ENCODE measurements around the gene UBE2D1.

UBE2D1 gene

DNA sequence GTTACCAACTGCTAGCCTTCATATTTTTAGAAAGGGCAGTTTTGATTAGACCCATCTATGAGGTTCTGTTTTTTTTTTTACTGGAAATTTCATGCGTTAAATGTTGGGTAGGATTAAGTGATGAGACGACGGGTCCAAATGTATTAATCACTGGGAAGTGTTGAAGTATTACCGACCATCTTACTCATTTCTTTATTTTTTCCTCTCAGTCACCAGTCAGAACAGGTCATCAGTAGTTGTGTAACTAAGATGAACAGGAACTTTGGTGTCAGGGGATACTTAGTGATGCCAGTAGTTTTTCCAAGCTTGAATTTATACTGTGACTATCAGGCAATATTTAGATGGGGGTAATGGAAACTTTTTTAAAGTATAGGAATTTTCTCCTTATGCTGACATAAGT lies 64.6 kb downstream of the UBE2D1 start:
- no peak for TF ChIP-seq CREB5 (CRISPR knock-in tag; IDR thresholded peaks at IDR 0.05; ENCODE audit: low read depth)
- TF ChIP-seq ISL1 (CRISPR knock-in tag; IDR thresholded peaks at IDR 0.05) = no peak
- no peak for TF ChIP-seq RARB (CRISPR knock-in tag; IDR thresholded peaks at IDR 0.05)
- no peak for TF ChIP-seq ZFP3 (CRISPR knock-in tag; IDR thresholded peaks at IDR 0.05)
- TF ChIP-seq TCF4 (CRISPR knock-in tag; IDR thresholded peaks at IDR 0.05; ENCODE audit: borderline replicate concordance) = no peak
- no peak for TF ChIP-seq ZC3H10 (CRISPR knock-in tag; IDR thresholded peaks at IDR 0.05)
- no peak for ATAC-seq

GRCh38 chr10:58400609-58401008 lies 65.8 kb downstream of the UBE2D1 start:
- TF ChIP-seq ZNF565 (CRISPR knock-in tag; conservative IDR thresholded peaks at IDR 0.05; ENCODE audit: low read depth) (no peak), SNAI2 (CRISPR knock-in tag; IDR thresholded peaks at IDR 0.05) (no peak), PATZ1 (CRISPR knock-in tag; IDR thresholded peaks at IDR 0.05; ENCODE audit: borderline replicate concordance) (no peak), GLIS3 (CRISPR knock-in tag; IDR thresholded peaks at IDR 0.05) (no peak), TCF4 (CRISPR knock-in tag; IDR thresholded peaks at IDR 0.05; ENCODE audit: borderline replicate concordance) (no peak), OSR1 (CRISPR knock-in tag; IDR thresholded peaks at IDR 0.05) (no peak), PPARA (CRISPR knock-in tag; IDR thresholded peaks at IDR 0.05; ENCODE audit: borderline replicate concordance) (no peak)
- ATAC-seq = no peak

GRCh38 chr10:58404001-58404400 lies 69.2 kb downstream of the UBE2D1 start:
- TF ChIP-seq ZNF8 (CRISPR knock-in tag; IDR thresholded peaks at IDR 0.05) (no peak), ZC3H10 (CRISPR knock-in tag; IDR thresholded peaks at IDR 0.05) (no peak), ZNF565 (CRISPR knock-in tag; conservative IDR thresholded peaks at IDR 0.05; ENCODE audit: low read depth) (no peak), POU6F1 (CRISPR knock-in tag; IDR thresholded peaks at IDR 0.05; ENCODE audit: borderline replicate concordance, low read depth) (no peak), ISL1 (CRISPR knock-in tag; IDR thresholded peaks at IDR 0.05) (no peak), RARB (CRISPR knock-in tag; IDR thresholded peaks at IDR 0.05) (no peak), BACH2 (CRISPR knock-in tag; IDR thresholded peaks at IDR 0.05; ENCODE audit: borderline replicate concordance) (no peak), ARNTL (CRISPR knock-in tag; IDR thresholded peaks at IDR 0.05; ENCODE audit: borderline replicate concordance, low read depth) (no peak), ZNF70 (CRISPR knock-in tag; IDR thresholded peaks at IDR 0.05) (no peak), OSR1 (CRISPR knock-in tag; IDR thresholded peaks at IDR 0.05) (no peak), PATZ1 (CRISPR knock-in tag; IDR thresholded peaks at IDR 0.05; ENCODE audit: borderline replicate concordance) (no peak), ZFP3 (CRISPR knock-in tag; IDR thresholded peaks at IDR 0.05) (no peak), TCF4 (CRISPR knock-in tag; IDR thresholded peaks at IDR 0.05; ENCODE audit: borderline replicate concordance) (no peak), TSHZ2 (CRISPR knock-in tag; IDR thresholded peaks at IDR 0.05) (no peak), TOX (CRISPR knock-in tag; IDR thresholded peaks at IDR 0.05; ENCODE audit: borderline replicate concordance) (no peak), SNAI2 (CRISPR knock-in tag; IDR thresholded peaks at IDR 0.05) (no peak), CSDC2 (CRISPR knock-in tag; IDR thresholded peaks at IDR 0.05) (no peak)
- TF ChIP-seq, protein P1, sequence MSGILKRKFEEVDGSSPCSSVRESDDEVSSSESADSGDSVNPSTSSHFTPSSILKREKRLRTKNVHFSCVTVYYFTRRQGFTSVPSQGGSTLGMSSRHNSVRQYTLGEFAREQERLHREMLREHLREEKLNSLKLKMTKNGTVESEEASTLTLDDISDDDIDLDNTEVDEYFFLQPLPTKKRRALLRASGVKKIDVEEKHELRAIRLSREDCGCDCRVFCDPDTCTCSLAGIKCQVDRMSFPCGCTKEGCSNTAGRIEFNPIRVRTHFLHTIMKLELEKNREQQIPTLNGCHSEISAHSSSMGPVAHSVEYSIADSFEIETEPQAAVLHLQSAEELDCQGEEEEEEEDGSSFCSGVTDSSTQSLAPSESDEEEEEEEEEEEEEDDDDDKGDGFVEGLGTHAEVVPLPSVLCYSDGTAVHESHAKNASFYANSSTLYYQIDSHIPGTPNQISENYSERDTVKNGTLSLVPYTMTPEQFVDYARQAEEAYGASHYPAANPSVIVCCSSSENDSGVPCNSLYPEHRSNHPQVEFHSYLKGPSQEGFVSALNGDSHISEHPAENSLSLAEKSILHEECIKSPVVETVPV (CRISPR knock-in tag; IDR thresholded peaks at IDR 0.05) = no peak
- ATAC-seq = no peak
